A673 (cell line): ENCODE results near the gene CEMIP2. TPM values are rescaled to one million over a fixed set of nuclear protein-coding genes. Genes with fewer than 3 reads are reported as not detected.

Experiments used
- BruUV-seq: library from RNA; stranded (reverse); fragments of 400-500 nt; replicated peaks from 2 replicates; lab custom pipeline; 2021; lab: Mats Ljungman, UMichigan
- CTCF ChIA-PET: fragments of 300-600 bp; sonication (Branson Sonifier 250); formaldehyde crosslinking; loops from one replicate; lab custom pipeline; 2022; ENCODE audit warnings: antibody characterized with exemption; lab: Charles Lee
- POLR2A ChIA-PET: fragments of 300-600 bp; sonication (Branson Sonifier 250); formaldehyde crosslinking; loops from one replicate; lab custom pipeline; 2022; ENCODE audit warnings: antibody characterized with exemption; ENCODE audit not compliant: low non-redundant PET; lab: Charles Lee
- DNase-seq: peaks from one replicate; pipeline ENCODE4 v3.0.0-alpha.2; 2015; ENCODE audit warnings: low spot score
- H3K27ac ChIP-seq: fragments of 200-600 bp; sonication (generic); 2 replicates; pipeline ENCODE4 v1.5.1; 2016; ENCODE audit warnings: mixed run types, low read depth, mild to moderate bottlenecking, mixed read lengths, antibody characterized with exemption, low read length; ENCODE audit not compliant: poor library complexity, severe bottlenecking
- H3K27me3 ChIP-seq: fragments of 200-600 bp; sonication (generic); replicated peaks from 2 replicates; pipeline ENCODE4 v1.6.1; 2017; ENCODE audit warnings: mixed run types, low read depth, mild to moderate bottlenecking, mixed read lengths, antibody characterized with exemption, low read length; ENCODE audit not compliant: insufficient read depth, poor library complexity
- H3K36me3 ChIP-seq: fragments of 200-600 bp; sonication (generic); 2 replicates; pipeline ENCODE4 v1.6.1; 2016; ENCODE audit warnings: mixed run types, mild to moderate bottlenecking, mixed read lengths, antibody characterized with exemption, low read length; ENCODE audit not compliant: insufficient read depth, poor library complexity, severe bottlenecking
- H3K4me1 ChIP-seq: fragments of 200-600 bp; sonication (generic); 2 replicates; pipeline ENCODE4 v1.6.1; 2017; ENCODE audit warnings: mixed run types, mild to moderate bottlenecking, mixed read lengths, antibody characterized with exemption, low read length; ENCODE audit not compliant: insufficient read depth, poor library complexity, severe bottlenecking
- H3K4me3 ChIP-seq: fragments of 200-600 bp; sonication (generic); 2 replicates; pipeline ENCODE4 v1.5.1; 2016; ENCODE audit warnings: low read depth, mixed run types, mild to moderate bottlenecking, mixed read lengths, low read length; ENCODE audit not compliant: poor library complexity, severe bottlenecking
- H3K9me3 ChIP-seq: fragments of 200-600 bp; sonication (generic); 2 replicates; pipeline ENCODE4 v1.6.1; 2016; ENCODE audit warnings: mixed run types, low read depth, mild to moderate bottlenecking, mixed read lengths, antibody characterized with exemption, low read length; ENCODE audit not compliant: poor library complexity, severe bottlenecking
- EZH2 ChIP-seq: fragments of 200-600 bp; sonication (generic); IDR thresholded peaks from 2 replicates; pipeline ENCODE4 v1.6.1; 2017; ENCODE audit warnings: borderline replicate concordance, low read depth, mild to moderate bottlenecking, mixed read lengths, antibody characterized with exemption, low read length; ENCODE audit not compliant: poor library complexity, severe bottlenecking
- intact Hi-C: fragments of 100-400 bp; cut with micrococcal nuclease; formaldehyde crosslinking; loops from one replicate; pipeline ENCODE4 v1.10.0; 2022; ENCODE audit not compliant: unreplicated experiment
- total RNA-seq: library from RNA; stranded (reverse); gene quantifications from 2 replicates; pipeline ENCODE4 v1.2.3, GENCODE V29; 2021
- TF ChIP-seq, protein P1 (sequence below): fragments of 300-800, 200-600 bp; sonication (generic); conservative IDR thresholded peaks from 2 replicates; pipeline ENCODE4 v1.5.1; 2017; ENCODE audit warnings: low read depth, mild to moderate bottlenecking, antibody characterized with exemption, low read length, moderate library complexity, mixed read lengths

CEMIP2 gene
- total RNA-seq, 1 experiment from 2014 or later = 32.9 TPM

DNA sequence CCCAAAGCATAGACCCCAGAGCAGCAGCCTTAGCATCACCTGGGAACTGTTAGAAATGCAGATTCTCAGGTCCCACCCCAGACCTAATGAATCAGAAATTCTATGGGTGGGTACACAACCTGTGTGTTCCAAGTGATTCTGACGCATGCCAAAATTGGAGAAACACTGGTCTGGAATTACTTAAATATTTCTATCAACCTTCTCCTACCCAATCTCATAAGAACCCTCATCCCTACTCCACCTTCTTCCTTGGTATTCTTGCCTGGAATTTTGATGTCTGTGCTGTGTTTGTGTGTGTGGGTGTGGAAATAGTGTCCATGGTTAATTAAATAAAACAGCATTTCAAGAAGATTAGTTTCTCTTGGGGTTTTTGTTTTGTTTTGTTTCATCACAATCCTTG is 111.8 kb downstream of the CEMIP2 start:
- DNase-seq = no peak
- H3K9me3 ChIP-seq = no peaks in the 10 kb centered on the region
- no peak for TF ChIP-seq EZH2
- TF ChIP-seq, protein P1, sequence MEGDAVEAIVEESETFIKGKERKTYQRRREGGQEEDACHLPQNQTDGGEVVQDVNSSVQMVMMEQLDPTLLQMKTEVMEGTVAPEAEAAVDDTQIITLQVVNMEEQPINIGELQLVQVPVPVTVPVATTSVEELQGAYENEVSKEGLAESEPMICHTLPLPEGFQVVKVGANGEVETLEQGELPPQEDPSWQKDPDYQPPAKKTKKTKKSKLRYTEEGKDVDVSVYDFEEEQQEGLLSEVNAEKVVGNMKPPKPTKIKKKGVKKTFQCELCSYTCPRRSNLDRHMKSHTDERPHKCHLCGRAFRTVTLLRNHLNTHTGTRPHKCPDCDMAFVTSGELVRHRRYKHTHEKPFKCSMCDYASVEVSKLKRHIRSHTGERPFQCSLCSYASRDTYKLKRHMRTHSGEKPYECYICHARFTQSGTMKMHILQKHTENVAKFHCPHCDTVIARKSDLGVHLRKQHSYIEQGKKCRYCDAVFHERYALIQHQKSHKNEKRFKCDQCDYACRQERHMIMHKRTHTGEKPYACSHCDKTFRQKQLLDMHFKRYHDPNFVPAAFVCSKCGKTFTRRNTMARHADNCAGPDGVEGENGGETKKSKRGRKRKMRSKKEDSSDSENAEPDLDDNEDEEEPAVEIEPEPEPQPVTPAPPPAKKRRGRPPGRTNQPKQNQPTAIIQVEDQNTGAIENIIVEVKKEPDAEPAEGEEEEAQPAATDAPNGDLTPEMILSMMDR = no peak
- ChIA-PET POLR2A (no interaction called here), CTCF (no interaction called here)
- no peaks in the 10 kb centered on the region for H3K36me3 ChIP-seq
- BruUV-seq = no TSS peak
- no peaks in the 10 kb centered on the region for H3K27me3 ChIP-seq
- intact Hi-C loops = no loop called here
- no peaks in the 10 kb centered on the region for H3K4me1 ChIP-seq
- H3K4me3 ChIP-seq = no peak overlapping the region
- no peak overlapping the region for H3K27ac ChIP-seq

DNA sequence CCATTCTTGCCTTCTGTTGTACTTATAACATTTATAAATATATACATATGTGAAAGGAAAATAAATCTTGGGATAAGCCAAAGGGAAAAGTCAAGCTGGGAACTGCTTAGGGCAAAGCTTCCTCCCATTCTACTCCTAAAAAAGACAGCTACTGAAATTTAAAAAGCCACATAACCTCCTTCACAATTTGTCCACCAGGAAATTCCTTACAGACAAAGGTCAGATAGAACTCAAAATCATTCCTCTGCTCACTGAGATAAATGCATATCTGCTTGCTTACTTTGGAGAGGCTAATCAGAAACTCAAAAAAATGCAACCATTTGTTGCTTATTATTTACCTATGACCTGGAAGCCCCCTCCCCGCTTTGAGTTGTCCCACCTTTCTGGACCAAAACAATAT is 112.5 kb downstream of the CEMIP2 start:
- H3K27me3 ChIP-seq = no peaks in the 10 kb centered on the region
- CTCF ChIA-PET = no interaction called here
- POLR2A ChIA-PET = no interaction called here
- no peak for DNase-seq
- no peaks in the 10 kb centered on the region for H3K36me3 ChIP-seq
- no peaks in the 10 kb centered on the region for H3K4me1 ChIP-seq
- TF ChIP-seq, protein P1 = no peak
- TF ChIP-seq EZH2 = no peak
- H3K9me3 ChIP-seq = no peaks in the 10 kb centered on the region
- no peak overlapping the region for H3K27ac ChIP-seq
- intact Hi-C loops = no loop called here
- no TSS peak for BruUV-seq
- H3K4me3 ChIP-seq = no peak overlapping the region

DNA sequence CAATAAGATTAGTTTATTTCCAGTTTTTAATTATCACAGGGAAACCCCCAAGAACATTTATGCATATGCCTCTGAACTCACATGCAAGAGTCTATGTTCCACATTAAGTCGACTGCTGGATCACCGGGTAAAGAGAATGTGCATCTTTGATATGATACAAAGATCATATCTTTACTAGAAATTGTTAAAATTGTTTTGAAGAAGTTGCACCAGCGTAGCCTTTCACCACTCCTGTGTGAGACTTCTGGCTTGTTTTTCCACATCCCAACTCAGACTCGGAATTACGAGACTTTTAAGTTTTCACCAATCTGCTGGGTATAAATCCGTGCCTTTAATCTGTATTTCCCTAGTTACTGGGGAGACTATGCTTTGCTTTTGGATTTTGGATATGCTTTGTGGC is 113.2 kb downstream of the CEMIP2 start:
- no peaks in the 10 kb centered on the region for H3K9me3 ChIP-seq
- H3K36me3 ChIP-seq = no peaks in the 10 kb centered on the region
- ChIA-PET POLR2A (no interaction called here), CTCF (no interaction called here)
- H3K27me3 ChIP-seq = no peaks in the 10 kb centered on the region
- H3K4me3 ChIP-seq = no peak overlapping the region
- H3K4me1 ChIP-seq = no peaks in the 10 kb centered on the region
- no peak overlapping the region for H3K27ac ChIP-seq
- no TSS peak for BruUV-seq
- intact Hi-C loops = no loop called here
- DNase-seq = no peak
- no peak for TF ChIP-seq EZH2
- TF ChIP-seq, protein P1 = no peak
